RWPE1 (cell line): Measurements from ENCODE around the gene TBC1D12.

Experiments used
- CTCF ChIA-PET: fragments of 350-600 bp; sonication (Branson Sonifier 250); formaldehyde crosslinking; extraction: SDS; loops from one replicate; lab custom pipeline; 2021; lab: Yijun Ruan, JAX
- POLR2A ChIA-PET: fragments of 400-600 bp; formaldehyde crosslinking; extraction: SDS; loops from one replicate; lab custom pipeline; 2020; ENCODE audit warnings: antibody characterized with exemption; ENCODE audit not compliant: low non-redundant PET; lab: Yijun Ruan, JAX
- DNase-seq: peaks from one replicate; pipeline ENCODE4 v3.0.0; 2012; ENCODE audit warnings: low spot score
- H3K27ac ChIP-seq: fragments of 450-650 bp; 2 replicates; pipeline ENCODE4 v1.5.1; 2017
- CTCF ChIP-seq: fragments of 450-650 bp; conservative IDR thresholded peaks from 2 replicates; pipeline ENCODE4 v1.5.1; 2017; ENCODE audit warnings: low read depth, mild to moderate bottlenecking

TBC1D12 gene

DNA sequence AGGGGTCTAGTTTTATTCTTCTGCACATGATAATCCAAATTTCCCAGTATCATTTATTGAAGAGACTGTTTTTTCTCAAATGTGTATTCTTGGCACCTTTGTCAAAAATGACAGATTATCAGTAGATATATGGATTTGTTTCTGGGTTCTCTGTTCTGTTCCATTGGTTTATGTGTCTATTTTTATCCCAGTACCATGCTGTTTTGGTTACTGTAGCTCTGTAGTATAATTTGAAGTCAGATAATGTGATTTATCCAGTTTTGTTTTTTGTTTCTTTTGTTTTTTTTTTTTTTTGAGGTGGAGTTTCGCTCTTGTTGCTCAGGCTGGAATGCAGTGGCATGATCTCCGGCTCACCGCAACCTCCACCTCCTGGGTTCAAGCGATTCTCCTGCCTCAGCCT, 81.6 kb downstream of the TBC1D12 start:
- ChIA-PET POLR2A (no interaction called here), CTCF (interaction anchor here (0.6 kb wide), 1 partner anchor 588 kb away, joined by 10 read pairs; no protein-coding TSS in a partner anchor)
- no peak for TF ChIP-seq CTCF
- no peak overlapping the region for H3K27ac ChIP-seq
- DNase-seq = no peak

DNA sequence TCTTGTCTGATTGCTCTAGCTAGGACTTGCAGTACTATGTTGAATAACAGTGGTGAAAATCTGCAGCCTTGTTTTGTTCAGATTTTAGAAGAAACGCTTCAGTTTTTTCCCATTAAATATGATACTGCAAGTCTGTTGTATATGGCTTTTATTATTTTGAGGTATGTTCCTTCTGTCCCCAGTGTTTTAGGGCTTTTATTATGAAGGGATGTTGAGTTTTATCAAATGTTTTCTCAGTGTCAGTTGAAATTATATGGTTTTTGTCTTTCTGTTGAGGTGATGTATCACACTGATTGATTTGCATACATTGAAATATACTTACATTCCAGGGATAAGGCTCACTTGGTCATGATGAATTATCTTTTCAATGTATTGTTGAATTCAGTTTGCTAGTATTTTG, 82.8 kb downstream of the TBC1D12 start:
- POLR2A ChIA-PET = no interaction called here
- TF ChIP-seq CTCF = no peak
- CTCF ChIA-PET = no interaction called here
- no peak overlapping the region for H3K27ac ChIP-seq
- DNase-seq = no peak

DNA sequence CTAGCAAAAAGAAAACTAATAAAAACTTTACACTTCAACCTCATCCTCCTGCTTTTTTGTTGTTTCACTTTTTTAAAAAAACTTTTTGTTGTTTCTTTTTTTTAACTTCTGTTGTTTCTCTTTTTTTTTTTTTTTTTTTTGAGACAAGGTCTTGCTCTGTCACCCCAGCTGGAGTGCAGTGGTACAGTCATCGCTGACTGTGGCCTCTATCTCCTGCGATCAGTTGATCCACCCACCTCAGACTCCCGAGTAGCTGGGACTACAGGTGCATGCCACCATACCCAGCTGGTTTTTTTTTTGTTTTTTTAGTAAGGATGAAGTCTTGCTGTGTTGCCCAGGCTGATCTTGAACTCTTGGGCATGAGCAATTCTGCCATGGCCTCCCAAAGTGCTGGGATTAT, 85.2 kb downstream of the TBC1D12 start:
- CTCF ChIA-PET = no interaction called here
- DNase-seq = no peak
- POLR2A ChIA-PET = interaction anchor here (0.6 kb wide), 1 partner anchor 19 kb away, joined by 7 read pairs; no protein-coding TSS in a partner anchor
- H3K27ac ChIP-seq = no peak overlapping the region
- no peak for TF ChIP-seq CTCF

GRCh38 chr10:94489107-94489506, 86.8 kb downstream of the TBC1D12 start:
- CTCF ChIA-PET = no interaction called here
- H3K27ac ChIP-seq = no peak overlapping the region
- POLR2A ChIA-PET = no interaction called here
- no peak for DNase-seq
- no peak for TF ChIP-seq CTCF

DNA sequence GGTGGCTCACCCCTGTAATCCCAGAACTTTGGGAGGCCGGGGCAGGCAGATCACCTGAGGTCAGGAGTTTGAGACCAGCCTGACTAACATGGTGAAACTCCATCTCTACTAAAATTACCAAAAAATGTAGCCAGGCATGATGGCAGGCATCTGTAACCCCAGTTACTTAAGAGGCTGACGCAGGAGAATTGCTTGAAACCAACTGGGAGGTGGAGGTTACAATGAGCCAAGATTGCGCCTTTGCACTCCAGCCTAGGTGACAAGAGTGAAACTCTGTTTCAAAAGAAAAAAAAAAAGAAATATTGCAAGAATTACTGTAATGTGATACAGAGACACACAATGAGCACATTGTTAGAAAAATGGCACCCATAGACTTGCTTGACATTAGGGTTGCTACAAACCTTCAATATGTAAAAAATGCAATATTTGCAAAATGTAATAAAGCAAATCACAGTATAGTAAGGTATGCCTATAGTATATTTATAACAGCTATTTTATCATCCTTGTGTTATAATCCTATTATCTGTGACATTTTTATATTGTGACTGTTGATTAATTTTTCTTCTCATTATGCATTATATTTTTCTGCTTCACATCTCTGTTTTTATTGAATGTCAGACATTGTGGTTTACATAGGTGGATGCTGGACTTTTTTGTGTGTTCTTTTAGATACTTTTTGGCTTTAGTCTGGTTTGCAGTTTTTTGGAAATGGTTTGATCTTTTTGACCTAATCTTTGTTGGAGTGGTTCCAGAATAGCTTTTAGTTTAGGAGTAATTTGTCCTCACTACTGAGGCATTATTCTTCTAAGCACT, 87.8 kb downstream of the TBC1D12 start:
- CTCF ChIA-PET = interaction anchor here (0.6 to 0.7 kb wide), 2 partner anchors 123 to 790 kb away, joined by 3 to 5 read pairs; no protein-coding TSS in a partner anchor
- TF ChIP-seq CTCF = no peak
- POLR2A ChIA-PET = no interaction called here
- no peak for DNase-seq
- H3K27ac ChIP-seq = no peak overlapping the region

GRCh38 chr10:94490789-94491039, 88.4 kb downstream of the TBC1D12 start:
- no peak for TF ChIP-seq CTCF
- H3K27ac ChIP-seq = no peak overlapping the region
- ChIA-PET CTCF (interaction anchor here (0.6 to 0.7 kb wide), 2 partner anchors 123 to 790 kb away, joined by 3 to 5 read pairs; no protein-coding TSS in a partner anchor), POLR2A (no interaction called here)
- DNase-seq = no peak
